Measurements from ENCODE around the gene OR6M1.

DNA sequence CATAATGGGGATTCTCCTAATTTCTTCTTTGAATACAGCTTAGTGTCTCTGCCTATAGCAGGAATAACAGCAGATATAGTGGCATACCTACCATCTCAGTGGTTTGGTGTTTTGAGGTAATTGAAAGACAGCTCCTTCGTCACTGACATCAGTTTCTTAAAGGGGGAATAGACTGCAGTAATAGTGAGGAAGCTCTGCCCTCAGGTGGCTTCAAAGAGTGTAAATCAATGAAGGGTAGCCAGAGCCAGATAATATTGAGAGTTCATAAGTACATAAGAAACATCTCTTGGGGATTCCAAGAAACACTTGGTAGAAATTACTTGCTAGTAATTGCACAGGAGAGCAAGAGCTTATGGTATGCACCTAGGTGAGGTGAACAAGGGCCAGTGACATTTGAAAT is 4.4 kb downstream of the OR6M1 start:
- TF ChIP-seq, protein P1, sequence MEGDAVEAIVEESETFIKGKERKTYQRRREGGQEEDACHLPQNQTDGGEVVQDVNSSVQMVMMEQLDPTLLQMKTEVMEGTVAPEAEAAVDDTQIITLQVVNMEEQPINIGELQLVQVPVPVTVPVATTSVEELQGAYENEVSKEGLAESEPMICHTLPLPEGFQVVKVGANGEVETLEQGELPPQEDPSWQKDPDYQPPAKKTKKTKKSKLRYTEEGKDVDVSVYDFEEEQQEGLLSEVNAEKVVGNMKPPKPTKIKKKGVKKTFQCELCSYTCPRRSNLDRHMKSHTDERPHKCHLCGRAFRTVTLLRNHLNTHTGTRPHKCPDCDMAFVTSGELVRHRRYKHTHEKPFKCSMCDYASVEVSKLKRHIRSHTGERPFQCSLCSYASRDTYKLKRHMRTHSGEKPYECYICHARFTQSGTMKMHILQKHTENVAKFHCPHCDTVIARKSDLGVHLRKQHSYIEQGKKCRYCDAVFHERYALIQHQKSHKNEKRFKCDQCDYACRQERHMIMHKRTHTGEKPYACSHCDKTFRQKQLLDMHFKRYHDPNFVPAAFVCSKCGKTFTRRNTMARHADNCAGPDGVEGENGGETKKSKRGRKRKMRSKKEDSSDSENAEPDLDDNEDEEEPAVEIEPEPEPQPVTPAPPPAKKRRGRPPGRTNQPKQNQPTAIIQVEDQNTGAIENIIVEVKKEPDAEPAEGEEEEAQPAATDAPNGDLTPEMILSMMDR (conservative IDR thresholded peaks at IDR 0.05), result no peak
- TF ChIP-seq EZH2 (IDR thresholded peaks at IDR 0.05; ENCODE audit: low read depth), result no peak
